ENCODE results near the gene ZNF732.
A peak's percentile ranks its signal among the peaks of the same experiment; 100 is the strongest.
"Not testable (repeated sequence)": the region's sequence is repeated elsewhere in the genome, so short reads cannot be mapped to it uniquely, and the experiment has no call there.

The ZNF732 gene

DNA sequence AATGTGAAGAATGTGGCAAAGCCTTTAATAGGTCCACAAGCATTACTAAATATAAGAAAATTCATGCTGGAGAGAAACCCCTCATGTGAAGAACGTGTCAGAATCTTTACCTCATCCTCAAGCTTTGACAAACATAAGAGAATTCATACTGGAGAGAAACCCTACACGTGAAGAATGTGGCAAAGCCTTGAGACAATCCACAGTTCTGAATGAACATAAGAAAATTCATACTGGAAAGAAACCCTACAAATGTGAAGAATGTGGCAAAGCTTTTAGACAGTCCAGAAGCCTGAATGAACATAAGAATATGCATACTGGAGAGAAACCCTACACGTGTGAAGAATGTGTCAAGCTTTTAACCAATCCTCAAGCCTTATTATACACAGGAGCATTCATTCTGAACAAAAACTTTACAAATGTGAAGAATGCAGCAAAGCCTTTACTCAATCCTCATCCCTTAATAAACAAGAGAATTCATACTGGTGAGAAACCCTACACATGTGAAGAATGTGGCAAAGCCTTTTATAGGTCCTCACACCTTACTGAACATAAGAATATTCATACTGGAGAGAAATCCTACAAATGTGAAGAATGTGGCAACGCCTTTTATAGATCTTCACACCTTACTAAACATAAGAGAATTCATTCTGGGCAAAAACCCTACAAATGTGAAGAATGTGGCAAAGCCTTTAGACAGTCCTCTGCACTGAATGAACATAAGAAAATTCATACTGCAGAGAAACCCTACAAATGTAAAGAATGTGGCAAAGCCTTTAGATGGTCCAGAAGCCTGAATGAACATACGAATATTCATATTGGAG lies 51.1 kb downstream of the ZNF732 start:
- DNase-seq: no peak

- no peak for DNase-seq
These were observed 53.1 kb downstream of the ZNF732 start for GRCh38 chr4:252065-252601.

DNA sequence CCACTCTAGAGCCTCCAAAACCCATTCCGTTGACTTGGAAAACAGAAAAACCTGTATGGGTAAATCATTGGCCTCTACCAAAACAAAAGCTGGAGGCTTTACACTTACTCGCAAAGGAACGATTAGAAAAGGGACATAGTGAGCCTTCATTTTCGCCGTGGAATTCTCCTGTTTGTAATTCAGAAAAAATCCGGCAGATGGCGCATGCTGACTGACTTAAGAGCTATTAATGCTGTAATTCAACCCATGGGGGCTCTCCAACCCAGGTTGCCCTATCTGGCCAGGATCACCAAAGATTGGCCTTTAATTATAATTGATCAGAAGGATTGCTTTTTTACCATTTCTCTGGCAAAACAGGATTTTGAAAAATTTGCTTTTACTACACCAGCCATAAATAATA lies 60.8 kb downstream of the ZNF732 start:
- no peak for DNase-seq

DNA sequence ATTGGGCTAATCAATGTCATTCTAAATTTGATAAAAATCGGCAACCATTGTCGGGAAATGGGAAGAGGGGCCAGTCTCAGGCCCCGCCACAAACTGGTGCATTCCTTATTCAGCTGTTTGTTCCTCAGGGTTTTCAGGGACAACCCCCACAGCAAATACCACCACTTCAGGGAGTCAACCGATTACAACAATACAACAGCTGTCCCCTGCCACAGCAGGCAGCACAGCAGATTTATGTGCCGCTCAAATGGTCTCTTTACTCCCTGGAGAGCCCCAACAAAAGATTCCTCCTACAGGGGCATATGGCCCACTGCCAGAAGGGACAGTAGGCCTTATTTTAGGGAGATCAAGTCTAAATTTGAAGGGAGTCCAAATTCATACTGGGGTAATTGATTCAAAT lies 61.8 kb downstream of the ZNF732 start:
- DNase-seq: no peak

DNA sequence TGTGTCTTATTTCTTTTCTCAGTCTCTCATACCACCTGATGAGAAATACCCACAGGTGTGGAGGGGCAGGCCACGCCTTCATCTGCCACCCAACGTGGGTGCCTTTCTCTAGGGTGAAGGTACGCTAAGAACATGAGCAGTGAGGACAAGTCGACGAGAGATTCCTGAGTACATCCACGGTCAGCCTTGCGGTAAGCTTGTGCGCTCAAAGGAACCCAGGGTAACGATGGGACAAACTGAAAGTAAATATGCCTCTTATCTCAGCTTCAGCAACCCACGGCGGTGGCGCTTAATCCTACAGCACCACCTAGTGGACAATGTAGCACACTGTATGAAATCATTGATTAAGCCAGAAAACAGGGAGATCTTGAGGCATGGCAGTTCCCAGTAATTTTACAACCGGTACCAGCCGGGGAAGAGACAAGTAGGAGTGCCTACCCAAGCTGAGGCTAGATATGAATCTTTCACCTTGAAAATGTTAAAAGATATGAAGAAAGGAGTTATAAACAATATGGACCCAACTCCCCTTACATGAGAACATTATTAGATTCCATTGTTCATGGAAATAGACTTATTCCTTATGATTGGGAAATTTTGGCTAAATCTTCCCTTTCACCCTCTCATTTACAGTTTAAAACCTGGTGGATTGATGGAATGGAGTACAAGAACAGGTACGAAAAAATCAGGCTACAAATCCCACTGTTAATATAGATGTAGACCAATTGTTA lies 63.0 kb downstream of the ZNF732 start:
- DNase-seq: peak; percentile 5

- DNase-seq: not testable (repeated sequence)
These were observed 63.9 kb downstream of the ZNF732 start for GRCh38 chr4:241411-241810.

DNA sequence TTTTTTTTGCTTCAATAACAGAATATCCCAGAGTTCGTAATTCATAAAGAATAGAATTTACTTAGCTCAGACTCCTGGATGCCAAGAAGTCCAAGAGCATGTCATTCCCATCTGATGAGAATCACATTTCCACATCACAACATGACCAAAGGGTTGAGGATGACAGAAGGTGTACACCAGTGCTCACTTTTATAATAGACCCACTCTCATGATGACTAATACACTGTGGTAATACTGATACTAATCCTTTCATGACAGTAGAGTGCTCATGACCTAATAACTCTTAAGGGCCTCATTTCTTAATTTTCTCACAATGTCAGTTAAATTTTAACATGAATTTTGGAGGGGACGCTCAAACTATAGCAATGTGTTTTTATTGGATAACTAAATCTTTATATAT lies 69.2 kb downstream of the ZNF732 start:
- DNase-seq: no peak

DNA sequence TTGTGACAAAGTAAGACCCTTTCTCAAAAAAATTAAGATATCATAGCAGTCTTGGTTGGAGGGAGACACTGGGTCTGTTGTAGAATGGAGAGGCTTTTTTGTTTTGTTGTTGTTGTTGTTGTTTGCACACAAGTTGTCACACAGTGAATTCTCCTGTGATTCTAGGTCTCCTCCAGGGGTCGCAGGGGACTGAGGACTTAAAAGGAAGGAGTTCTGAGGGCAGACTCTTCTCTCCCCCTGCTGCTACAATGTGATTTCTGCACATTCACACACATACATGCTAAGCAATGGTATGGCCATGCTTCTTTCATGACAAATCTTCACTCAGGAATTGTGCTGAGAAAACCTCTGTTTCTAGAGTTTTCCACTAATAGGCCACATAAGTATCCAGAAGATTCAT lies 71.1 kb downstream of the ZNF732 start:
- no peak for DNase-seq

GRCh38 chr4:223913-224497 lies 81.3 kb downstream of the ZNF732 start:
- DNase-seq: no peak
